Loucy (cell line): ENCODE results near the gene COL26A1.

Experiments
- CTCF ChIP-seq: fragments of 200-600 bp; sonication (generic); conservative IDR thresholded peaks from 2 replicates; pipeline ENCODE4 v1.5.1; 2014; ENCODE audit warnings: mild to moderate bottlenecking, antibody characterized with exemption, low read length
- EZH2phosphoT487 ChIP-seq: fragments of 200-600 bp; IDR thresholded peaks from 2 replicates; pipeline ENCODE4 v1.6.1; 2018; ENCODE audit warnings: antibody characterized with exemption, mild to moderate bottlenecking, moderate library complexity, borderline replicate concordance

GRCh38 chr7:101557978-101558741 lies 195.5 kb downstream of the COL26A1 start:
- TF ChIP-seq CTCF (no peak), EZH2phosphoT487 (no peak)
